OCI-LY3 (cell line): Measurements from ENCODE around the gene ZHX3.

ENCODE experiments used
- H2AFZ ChIP-seq: fragments of 200-600, 300-600 bp; shearing (Covaris generic); 2 replicates; pipeline ENCODE4 v1.6.0; 2014; ENCODE audit warnings: antibody characterized with exemption, low read depth, low read length
- H3K27ac ChIP-seq: fragments of 200-600, 300-600 bp; sonication (generic); 2 replicates; pipeline ENCODE4 v1.5.1; 2014; ENCODE audit warnings: mild to moderate bottlenecking, low read length, moderate library complexity, mixed read lengths
- H3K27me3 ChIP-seq: fragments of 200-600, 300-600 bp; sonication (generic); 2 replicates; pipeline ENCODE4 v1.6.1; 2014; ENCODE audit warnings: low read depth, low read length, mixed read lengths
- H3K36me3 ChIP-seq: fragments of 200-600, 300-600 bp; sonication (generic); replicated peaks from 2 replicates; pipeline ENCODE3; 2014; ENCODE audit warnings: low read depth, low read length, mixed read lengths
- H3K4me1 ChIP-seq: fragments of 300-600, 200-600 bp; sonication (generic); 2 replicates; pipeline ENCODE4 v1.6.1; 2014; ENCODE audit warnings: low read length, mixed read lengths
- H3K4me2 ChIP-seq: fragments of 200-600, 300-600 bp; sonication (generic); 2 replicates; pipeline ENCODE4 v1.6.1; 2014; ENCODE audit warnings: low read length, mixed read lengths
- H3K4me3 ChIP-seq: fragments of 300-600, 200-600 bp; sonication (generic); 2 replicates; pipeline ENCODE4 v1.5.1; 2014; ENCODE audit warnings: antibody characterized with exemption, mild to moderate bottlenecking, low read length, moderate library complexity
- H3K79me2 ChIP-seq: fragments of 300-600, 200-600 bp; shearing (Covaris generic); 2 replicates; pipeline ENCODE4 v1.6.1; 2014; ENCODE audit warnings: mild to moderate bottlenecking, low read length, mixed read lengths
- H3K9ac ChIP-seq: fragments of 300-600, 200-600 bp; shearing (Covaris generic); 2 replicates; pipeline ENCODE4 v1.6.0; 2014; ENCODE audit warnings: mild to moderate bottlenecking, low read length, moderate library complexity
- H3K9me3 ChIP-seq: fragments of 200-600, 300-600 bp; shearing (Covaris generic); 2 replicates; pipeline ENCODE4 v1.6.1; 2014; ENCODE audit warnings: low read length, mixed read lengths; ENCODE audit not compliant: insufficient read depth
- H4K20me1 ChIP-seq: fragments of 200-600, 300-600 bp; sonication (generic); 2 replicates; pipeline ENCODE4 v1.6.1; 2016; ENCODE audit warnings: low read length, mixed read lengths; ENCODE audit not compliant: insufficient read depth
- CTCF ChIP-seq: fragments of 200-600, 300-600 bp; sonication (generic); IDR thresholded peaks from 2 replicates; pipeline ENCODE4 v1.5.1; 2014; ENCODE audit warnings: antibody characterized with exemption, low read length, low read depth
- EZH2phosphoT487 ChIP-seq: fragments of 200-600 bp; shearing (Covaris generic); IDR thresholded peaks from 2 replicates; pipeline ENCODE4 v1.6.1; 2018; ENCODE audit warnings: antibody characterized with exemption, mixed run types, low read depth

Gene ZHX3

GRCh38 chr20:41213150-41213820 lies 104.2 kb downstream of the ZHX3 start:
- no peak overlapping the region for H3K27ac ChIP-seq
- H3K27me3 ChIP-seq, result no peaks in the 10 kb centered on the region
- H3K9ac ChIP-seq, result no peak overlapping the region
- no peaks in the 10 kb centered on the region for H3K4me1 ChIP-seq
- H3K36me3 ChIP-seq, result no peaks in the 10 kb centered on the region
- H4K20me1 ChIP-seq, result no peaks in the 10 kb centered on the region
- H3K4me2 ChIP-seq, result no peak overlapping the region
- no peak overlapping the region for H3K4me3 ChIP-seq
- H3K79me2 ChIP-seq, result no peaks in the 10 kb centered on the region
- TF ChIP-seq CTCF (no peak), EZH2phosphoT487 (no peak)
- H2AFZ ChIP-seq, result no peak overlapping the region
- no peaks in the 10 kb centered on the region for H3K9me3 ChIP-seq

- no peaks in the 10 kb centered on the region for H3K9me3 ChIP-seq
- H3K79me2 ChIP-seq, result no peaks in the 10 kb centered on the region
- no peaks in the 10 kb centered on the region for H3K36me3 ChIP-seq
- H3K4me1 ChIP-seq, result no peaks in the 10 kb centered on the region
- no peak overlapping the region for H3K4me2 ChIP-seq
- H2AFZ ChIP-seq, result no peak overlapping the region
- no peak for TF ChIP-seq CTCF
- no peak for TF ChIP-seq EZH2phosphoT487
- H3K27ac ChIP-seq, result no peak overlapping the region
- H3K27me3 ChIP-seq, result no peaks in the 10 kb centered on the region
- H3K9ac ChIP-seq, result no peak overlapping the region
- H3K4me3 ChIP-seq, result no peak overlapping the region
- no peaks in the 10 kb centered on the region for H4K20me1 ChIP-seq
Observed at GRCh38 chr20:41205313-41205712, 112.2 kb downstream of the ZHX3 start.

- H2AFZ ChIP-seq, result no peak overlapping the region
- no peak overlapping the region for H3K4me2 ChIP-seq
- no peak overlapping the region for H3K4me3 ChIP-seq
- H4K20me1 ChIP-seq, result no peaks in the 10 kb centered on the region
- no peaks in the 10 kb centered on the region for H3K4me1 ChIP-seq
- H3K27me3 ChIP-seq, result no peaks in the 10 kb centered on the region
- no peak overlapping the region for H3K27ac ChIP-seq
- H3K9me3 ChIP-seq, result no peaks in the 10 kb centered on the region
- H3K36me3 ChIP-seq, result no peaks in the 10 kb centered on the region
- no peaks in the 10 kb centered on the region for H3K79me2 ChIP-seq
- H3K9ac ChIP-seq, result no peak overlapping the region
- TF ChIP-seq EZH2phosphoT487 (no peak), CTCF (no peak)
Observed at GRCh38 chr20:41204304-41205265, 112.9 kb downstream of the ZHX3 start.

- Histone ChIP-seq H3K4me1 (no peaks in the 10 kb centered on the region), H3K9me3 (0 out of 2 replicates have a peak, but pooled peaks cover 6% of the 10 kb centered on the region), H3K4me2 (no peak overlapping the region), H3K27me3 (no peaks in the 10 kb centered on the region), H3K36me3 (peaks cover 4% of the 10 kb centered on the region), H2AFZ (no peak overlapping the region), H3K79me2 (no peaks in the 10 kb centered on the region), H3K4me3 (no peak overlapping the region), H3K27ac (no peak overlapping the region), H3K9ac (no peak overlapping the region), H4K20me1 (no peaks in the 10 kb centered on the region)
- no peak for TF ChIP-seq EZH2phosphoT487
- TF ChIP-seq CTCF, result no peak
Observed at GRCh38 chr20:41203660-41204059, 113.9 kb downstream of the ZHX3 start.
